Suppressor macrophage treated with lipopolysaccharide for 1 hour (primary cell): ENCODE results near the gene SLC6A7.

Experiments
- DNase-seq, 3 donors: peaks; one replicate each; pipeline ENCODE4 v3.0.0-alpha.2; 2020 to 2022

The SLC6A7 gene

GRCh38 chr5:150195736-150196485 lies 6.0 kb downstream of the SLC6A7 start:
- DNase-seq: peak; percentile 34 to 60 (median 55)

GRCh38 chr5:150196514-150196913 lies 6.7 kb downstream of the SLC6A7 start:
- peak in 1 of 3 donors; percentile 25 for DNase-seq

GRCh38 chr5:150196986-150197385 lies 7.1 kb downstream of the SLC6A7 start:
- no peak for DNase-seq

- DNase-seq: no peak
Measured at GRCh38 chr5:150197476-150197875, 7.6 kb downstream of the SLC6A7 start.

GRCh38 chr5:150202501-150202900 lies 12.6 kb downstream of the SLC6A7 start:
- no peak for DNase-seq

GRCh38 chr5:150203832-150204589 lies 14.1 kb downstream of the SLC6A7 start:
- no peak for DNase-seq

GRCh38 chr5:150204590-150204960 lies 14.7 kb downstream of the SLC6A7 start:
- DNase-seq: no peak

- DNase-seq: no peak
Measured at GRCh38 chr5:150206098-150206778, 16.4 kb downstream of the SLC6A7 start.

GRCh38 chr5:150206779-150207115 lies 16.9 kb downstream of the SLC6A7 start:
- DNase-seq: no peak

GRCh38 chr5:150208187-150209098 lies 18.6 kb downstream of the SLC6A7 start:
- peak; percentile 59 to 76 (median 67) for DNase-seq

- peak; percentile 90 to 91 (median 91) for DNase-seq
Measured at GRCh38 chr5:150209099-150209635, 19.3 kb downstream of the SLC6A7 start.

- DNase-seq: no peak
Measured at GRCh38 chr5:150210644-150211043, 20.8 kb downstream of the SLC6A7 start.

- DNase-seq: peak in 1 of 3 donors; percentile 28
Measured at GRCh38 chr5:150211156-150212030, 21.5 kb downstream of the SLC6A7 start.

- no peak for DNase-seq
Measured at GRCh38 chr5:150213530-150213929, 23.7 kb downstream of the SLC6A7 start.

GRCh38 chr5:150214289-150214688 lies 24.4 kb downstream of the SLC6A7 start:
- no peak for DNase-seq

GRCh38 chr5:150215979-150216944 lies 26.4 kb downstream of the SLC6A7 start:
- no peak for DNase-seq

- DNase-seq: no peak
Measured at GRCh38 chr5:150217038-150217437, 27.2 kb downstream of the SLC6A7 start.

- DNase-seq: peak; percentile 88 to 92 (median 89)
Measured at GRCh38 chr5:150217873-150218692, 28.2 kb downstream of the SLC6A7 start.

GRCh38 chr5:150218693-150219035 lies 28.8 kb downstream of the SLC6A7 start:
- DNase-seq: no peak
